ENCODE results near the gene NAA25. TPM values are rescaled to one million over a fixed set of nuclear protein-coding genes. Genes with fewer than 3 reads are reported as not detected.

Gene NAA25
- total RNA-seq, 1 experiment from 2014 or later: 41.0 TPM

GRCh38 chr12:112091563-112091962, 17.0 kb downstream of the NAA25 start:
- CTCF ChIA-PET: no interaction called here
- intact Hi-C loops (cut with micrococcal nuclease; ENCODE audit: unreplicated experiment): no loop called here
- Mint-ChIP-seq H3K27me3 (ENCODE audit: insufficient read depth, unreplicated experiment) (no peaks in the 10 kb centered on the region), H3K4me1 (ENCODE audit: low read depth, unreplicated experiment) (no peaks in the 10 kb centered on the region), H3K4me3 (ENCODE audit: unreplicated experiment) (no peak overlapping the region), H3K9me3 (ENCODE audit: unreplicated experiment) (no peaks in the 10 kb centered on the region), H3K27ac (ENCODE audit: unreplicated experiment) (no peak overlapping the region), H3K36me3 (ENCODE audit: insufficient read depth, unreplicated experiment) (peaks cover 68% of the 10 kb centered on the region)
- POLR2A ChIA-PET: no interaction called here
- no peaks in the 10 kb centered on the region for H3K36me3 ChIP-seq (ENCODE audit: control insufficient read depth, insufficient read depth, low read length)
- TF ChIP-seq, protein P1, sequence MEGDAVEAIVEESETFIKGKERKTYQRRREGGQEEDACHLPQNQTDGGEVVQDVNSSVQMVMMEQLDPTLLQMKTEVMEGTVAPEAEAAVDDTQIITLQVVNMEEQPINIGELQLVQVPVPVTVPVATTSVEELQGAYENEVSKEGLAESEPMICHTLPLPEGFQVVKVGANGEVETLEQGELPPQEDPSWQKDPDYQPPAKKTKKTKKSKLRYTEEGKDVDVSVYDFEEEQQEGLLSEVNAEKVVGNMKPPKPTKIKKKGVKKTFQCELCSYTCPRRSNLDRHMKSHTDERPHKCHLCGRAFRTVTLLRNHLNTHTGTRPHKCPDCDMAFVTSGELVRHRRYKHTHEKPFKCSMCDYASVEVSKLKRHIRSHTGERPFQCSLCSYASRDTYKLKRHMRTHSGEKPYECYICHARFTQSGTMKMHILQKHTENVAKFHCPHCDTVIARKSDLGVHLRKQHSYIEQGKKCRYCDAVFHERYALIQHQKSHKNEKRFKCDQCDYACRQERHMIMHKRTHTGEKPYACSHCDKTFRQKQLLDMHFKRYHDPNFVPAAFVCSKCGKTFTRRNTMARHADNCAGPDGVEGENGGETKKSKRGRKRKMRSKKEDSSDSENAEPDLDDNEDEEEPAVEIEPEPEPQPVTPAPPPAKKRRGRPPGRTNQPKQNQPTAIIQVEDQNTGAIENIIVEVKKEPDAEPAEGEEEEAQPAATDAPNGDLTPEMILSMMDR (IDR thresholded peaks at IDR 0.05; ENCODE audit: insufficient read depth in 1 of 2, low read depth in 1 of 2, low read length in 1 of 2, severe bottlenecking in 1 of 2, unreplicated experiment in 1 of 2): no peak
- no peaks in the 10 kb centered on the region for H3K27me3 ChIP-seq (replicated peaks; ENCODE audit: control insufficient read depth, insufficient read depth, low read length)
- H3K9me3 ChIP-seq: no peaks in the 10 kb centered on the region
- H3K4me3 ChIP-seq (ENCODE audit: low read depth, low read length): no peak overlapping the region
- no TSS peak for BruUV-seq (replicated peaks)
- no peak for DNase-seq
- H3K4me1 ChIP-seq: no peaks in the 10 kb centered on the region

DNA sequence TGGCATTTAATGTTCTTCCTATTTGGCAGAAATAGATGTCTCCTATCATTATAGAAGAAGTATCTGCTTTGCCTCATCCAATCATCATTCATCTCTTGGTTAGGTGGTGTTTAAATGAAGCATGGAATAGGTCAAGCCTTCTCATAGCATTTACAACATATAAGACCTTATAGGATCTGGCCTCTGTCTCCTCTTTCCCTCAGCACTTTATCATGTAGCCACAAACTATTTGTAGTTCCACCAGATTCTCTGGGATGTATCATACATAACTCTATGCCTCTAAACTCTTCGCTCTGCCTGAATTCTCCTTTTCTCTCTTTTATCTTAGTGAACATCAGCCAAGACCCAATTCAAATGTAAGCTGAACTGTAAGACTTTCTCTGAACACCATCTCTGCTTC, 20.7 kb downstream of the NAA25 start:
- H3K36me3 ChIP-seq (ENCODE audit: control insufficient read depth, insufficient read depth, low read length): peaks cover 1% of the 10 kb centered on the region; the same call in 1 of the 2 replicates
- Mint-ChIP-seq H3K4me3 (ENCODE audit: unreplicated experiment) (no peak overlapping the region), H3K9me3 (ENCODE audit: unreplicated experiment) (no peaks in the 10 kb centered on the region), H3K27ac (ENCODE audit: unreplicated experiment) (no peak overlapping the region), H3K4me1 (ENCODE audit: low read depth, unreplicated experiment) (no peaks in the 10 kb centered on the region), H3K36me3 (ENCODE audit: insufficient read depth, unreplicated experiment) (peaks cover 87% of the 10 kb centered on the region), H3K27me3 (ENCODE audit: insufficient read depth, unreplicated experiment) (no peaks in the 10 kb centered on the region)
- ChIA-PET POLR2A (no interaction called here), CTCF (no interaction called here)
- intact Hi-C loops (cut with micrococcal nuclease; ENCODE audit: unreplicated experiment): no loop called here
- H3K4me3 ChIP-seq (ENCODE audit: low read depth, low read length): no peak overlapping the region
- no peaks in the 10 kb centered on the region for H3K4me1 ChIP-seq
- no peak for DNase-seq
- H3K27me3 ChIP-seq (replicated peaks; ENCODE audit: control insufficient read depth, insufficient read depth, low read length): no peaks in the 10 kb centered on the region
- no TSS peak for BruUV-seq (replicated peaks)
- no peaks in the 10 kb centered on the region for H3K9me3 ChIP-seq
- TF ChIP-seq, protein P1 (IDR thresholded peaks at IDR 0.05; ENCODE audit: insufficient read depth in 1 of 2, low read depth in 1 of 2, low read length in 1 of 2, severe bottlenecking in 1 of 2, unreplicated experiment in 1 of 2): no peak

- no peaks in the 10 kb centered on the region for H3K9me3 ChIP-seq
- Mint-ChIP-seq H3K27me3 (ENCODE audit: insufficient read depth, unreplicated experiment) (no peaks in the 10 kb centered on the region), H3K4me3 (ENCODE audit: unreplicated experiment) (no peak overlapping the region), H3K4me1 (ENCODE audit: low read depth, unreplicated experiment) (no peaks in the 10 kb centered on the region), H3K27ac (ENCODE audit: unreplicated experiment) (no peak overlapping the region), H3K36me3 (ENCODE audit: insufficient read depth, unreplicated experiment) (peaks cover 90% of the 10 kb centered on the region), H3K9me3 (ENCODE audit: unreplicated experiment) (no peaks in the 10 kb centered on the region)
- ChIA-PET CTCF (no interaction called here), POLR2A (interaction anchor here (0.7 kb wide), 1 partner anchor 20 kb away, joined by 7 read pairs; no protein-coding TSS in a partner anchor)
- no peak overlapping the region for H3K4me3 ChIP-seq (ENCODE audit: low read depth, low read length)
- H3K36me3 ChIP-seq (ENCODE audit: control insufficient read depth, insufficient read depth, low read length): peaks cover 1% of the 10 kb centered on the region; the same call in 1 of the 2 replicates
- DNase-seq: no peak
- H3K4me1 ChIP-seq: no peaks in the 10 kb centered on the region
- intact Hi-C loops (cut with micrococcal nuclease; ENCODE audit: unreplicated experiment): no loop called here
- TF ChIP-seq, protein P1 (IDR thresholded peaks at IDR 0.05; ENCODE audit: insufficient read depth in 1 of 2, low read depth in 1 of 2, low read length in 1 of 2, severe bottlenecking in 1 of 2, unreplicated experiment in 1 of 2): no peak
- no TSS peak for BruUV-seq (replicated peaks)
- no peaks in the 10 kb centered on the region for H3K27me3 ChIP-seq (replicated peaks; ENCODE audit: control insufficient read depth, insufficient read depth, low read length)
These were observed 21.3 kb downstream of the NAA25 start for GRCh38 chr12:112087055-112087850.
